RWPE1 (cell line): ENCODE data around the gene ARID1B.

Source experiments
- CTCF ChIA-PET: fragments of 350-600 bp; sonication (Branson Sonifier 250); formaldehyde crosslinking; extraction: SDS; loops from one replicate; lab custom pipeline; 2021; lab: Yijun Ruan, JAX
- POLR2A ChIA-PET: fragments of 400-600 bp; formaldehyde crosslinking; extraction: SDS; loops from one replicate; lab custom pipeline; 2020; ENCODE audit warnings: antibody characterized with exemption; ENCODE audit not compliant: low non-redundant PET; lab: Yijun Ruan, JAX
- DNase-seq: peaks from one replicate; pipeline ENCODE4 v3.0.0; 2012; ENCODE audit warnings: low spot score
- H3K27ac ChIP-seq: fragments of 450-650 bp; 2 replicates; pipeline ENCODE4 v1.5.1; 2017
- CTCF ChIP-seq: fragments of 450-650 bp; conservative IDR thresholded peaks from 2 replicates; pipeline ENCODE4 v1.5.1; 2017; ENCODE audit warnings: low read depth, mild to moderate bottlenecking

ARID1B gene

GRCh38 chr6:156971153-156971885 is 194.1 kb downstream of the ARID1B start:
- ChIA-PET CTCF (no interaction called here), POLR2A (no interaction called here)
- TF ChIP-seq CTCF, result no peak
- no peak for DNase-seq
- H3K27ac ChIP-seq, result no peak overlapping the region

- ChIA-PET CTCF (no interaction called here), POLR2A (no interaction called here)
These were observed 195.0 kb downstream of the ARID1B start for GRCh38 chr6:156972145-156972544.

GRCh38 chr6:156974830-156975261 is 197.7 kb downstream of the ARID1B start:
- no peak for TF ChIP-seq CTCF
- no peak for DNase-seq
- no peak overlapping the region for H3K27ac ChIP-seq
- POLR2A ChIA-PET, result no interaction called here
- CTCF ChIA-PET, result no interaction called here

More at GRCh38 chr6:156972145-156972544, 195.0 kb downstream of the ARID1B start:
- DNase-seq, result no peak
- TF ChIP-seq CTCF, result no peak
- H3K27ac ChIP-seq, result no peak overlapping the region

- no peak for TF ChIP-seq CTCF
- CTCF ChIA-PET, result no interaction called here
These were observed 198.2 kb downstream of the ARID1B start for GRCh38 chr6:156975414-156975813.

GRCh38 chr6:156976216-156977127 is 199.3 kb downstream of the ARID1B start:
- POLR2A ChIA-PET, result no interaction called here
- H3K27ac ChIP-seq, result no peak overlapping the region
- DNase-seq, result no peak
- TF ChIP-seq CTCF, result no peak
- CTCF ChIA-PET, result interaction anchor here (0.7 kb wide), 1 partner anchor 344 kb away, joined by 4 read pairs; no protein-coding TSS in a partner anchor

More at GRCh38 chr6:156975414-156975813, 198.2 kb downstream of the ARID1B start:
- H3K27ac ChIP-seq, result no peak overlapping the region
- POLR2A ChIA-PET, result no interaction called here
- no peak for DNase-seq

GRCh38 chr6:156977527-156978291 is 200.5 kb downstream of the ARID1B start:
- no peak overlapping the region for H3K27ac ChIP-seq
- no peak for DNase-seq
- no peak for TF ChIP-seq CTCF
- ChIA-PET POLR2A (no interaction called here), CTCF (interaction anchor here (0.7 kb wide), 1 partner anchor 345 kb away, joined by 4 read pairs; no protein-coding TSS in a partner anchor)
